Vagina (tissue), 2 donors: ENCODE measurements around the gene AP1S3. TPM values are rescaled to one million over a fixed set of nuclear protein-coding genes. Genes with fewer than 3 reads are reported as not detected.

Experiments
- DNase-seq, 2 donors: peaks; one replicate each; pipeline ENCODE4 v3.0.0-alpha.2; 2017; ENCODE audit errors: extremely low spot score in 2 of 2
- H3K27ac ChIP-seq: fragments of 200-600 bp; sonication (generic); one replicate; pipeline ENCODE4 v1.5.1; 2019
- H3K27me3 ChIP-seq: fragments of 200-600 bp; sonication (generic); one replicate; pipeline ENCODE4 v1.5.1; 2019
- H3K36me3 ChIP-seq, 2 donors: fragments of 200-600 bp; sonication (generic); one replicate each; pipeline ENCODE4 v1.5.1; 2017 to 2019
- H3K4me1 ChIP-seq: fragments of 200-600 bp; sonication (generic); one replicate; pipeline ENCODE4 v1.5.1; 2019
- H3K4me3 ChIP-seq, 2 donors: fragments of 200-600 bp; sonication (generic); 1 replicate in 1 of 2; 2 replicates in 1 of 2; pipeline ENCODE4 v1.5.1; 2016 to 2019
- H3K9me3 ChIP-seq: fragments of 200-600 bp; sonication (generic); one replicate; pipeline ENCODE4 v1.5.1; 2019
- CTCF ChIP-seq, 3 experiments: fragments of 450-650 bp in 2 of 3; fragments of 200-600 bp in 1 of 3; sonication (generic) in 1 of 3; IDR thresholded peaks; one replicate each; pipeline ENCODE4 v1.5.1; 2017 to 2019; ENCODE audit warnings: antibody characterized with exemption in 3 of 3, mild to moderate bottlenecking in 2 of 3, moderate library complexity in 2 of 3
- POLR2A ChIP-seq, 2 donors: fragments of 450-650 bp; IDR thresholded peaks; one replicate each; pipeline ENCODE4 v1.6.1; 2017; ENCODE audit warnings: antibody characterized with exemption in 2 of 2, mild to moderate bottlenecking in 2 of 2, moderate library complexity in 2 of 2
- POLR2AphosphoS5 ChIP-seq, 2 donors: sonication (generic); formaldehyde crosslinking; IDR thresholded peaks; one replicate each; pipeline ENCODE4 v1.9.0; 2017; ENCODE audit warnings: antibody characterized with exemption in 2 of 2, mild to moderate bottlenecking in 2 of 2, low read depth in 1 of 2; ENCODE audit not compliant: insufficient read depth in 1 of 2
- intact Hi-C: fragments of 100-400 bp; cut with DNase I; formaldehyde crosslinking; loops from one replicate; pipeline ENCODE4 v1.15.1; 2023
- total RNA-seq: library from RNA; depleted of rRNA; stranded (reverse); fragments of >200 nt; gene quantifications from one replicate; pipeline ENCODE4 v1.2.3, GENCODE V29; 2016

Gene AP1S3
- total RNA-seq, 1 donor from 2014 or later: 9.8 TPM

- Histone ChIP-seq H3K27ac (no peak overlapping the region), H3K9me3 (no peaks in the 10 kb centered on the region), H3K4me3 (no peak overlapping the region), H3K36me3 (no peaks in the 10 kb centered on the region), H3K4me1 (no peaks in the 10 kb centered on the region), H3K27me3 (no peaks in the 10 kb centered on the region)
- no peak for DNase-seq
- intact Hi-C loops: no loop called here
- TF ChIP-seq CTCF (IDR thresholded peaks at IDR 0.05): no peak
- TF ChIP-seq POLR2A (IDR thresholded peaks at IDR 0.05): no peak
- TF ChIP-seq POLR2AphosphoS5 (IDR thresholded peaks at IDR 0.05; ENCODE audit: insufficient read depth in 1 of 2, low read depth in 1 of 2): no peak
Observed at GRCh38 chr2:223772363-223772762, 65.0 kb downstream of the AP1S3 start.

GRCh38 chr2:223771475-223771874 is 65.9 kb downstream of the AP1S3 start:
- Histone ChIP-seq H3K9me3 (no peaks in the 10 kb centered on the region), H3K4me3 (no peak overlapping the region), H3K27ac (no peak overlapping the region), H3K27me3 (no peaks in the 10 kb centered on the region), H3K36me3 (no peaks in the 10 kb centered on the region), H3K4me1 (no peaks in the 10 kb centered on the region)
- intact Hi-C loops: no loop called here
- no peak for TF ChIP-seq CTCF (IDR thresholded peaks at IDR 0.05)
- no peak for TF ChIP-seq POLR2AphosphoS5 (IDR thresholded peaks at IDR 0.05; ENCODE audit: insufficient read depth in 1 of 2, low read depth in 1 of 2)
- TF ChIP-seq POLR2A (IDR thresholded peaks at IDR 0.05): no peak
- DNase-seq: no peak

- no peak overlapping the region for H3K4me3 ChIP-seq
- no peak for TF ChIP-seq POLR2A (IDR thresholded peaks at IDR 0.05)
- DNase-seq: no peak
- no peak overlapping the region for H3K27ac ChIP-seq
- no peaks in the 10 kb centered on the region for H3K36me3 ChIP-seq
- intact Hi-C loops: no loop called here
- H3K4me1 ChIP-seq: no peaks in the 10 kb centered on the region
- H3K9me3 ChIP-seq: no peaks in the 10 kb centered on the region
- H3K27me3 ChIP-seq: no peaks in the 10 kb centered on the region
Observed at GRCh38 chr2:223768179-223768578, 69.2 kb downstream of the AP1S3 start.

- Histone ChIP-seq H3K27me3 (no peaks in the 10 kb centered on the region), H3K36me3 (no peaks in the 10 kb centered on the region), H3K4me3 (no peak overlapping the region), H3K27ac (no peak overlapping the region), H3K4me1 (no peaks in the 10 kb centered on the region), H3K9me3 (no peaks in the 10 kb centered on the region)
- DNase-seq: no peak
- intact Hi-C loops: no loop called here
- TF ChIP-seq POLR2AphosphoS5 (IDR thresholded peaks at IDR 0.05; ENCODE audit: insufficient read depth in 1 of 2, low read depth in 1 of 2) (no peak), CTCF (IDR thresholded peaks at IDR 0.05) (no peak), POLR2A (IDR thresholded peaks at IDR 0.05) (no peak)
Observed at GRCh38 chr2:223767341-223767740, 70.0 kb downstream of the AP1S3 start.

- H3K4me1 ChIP-seq: no peaks in the 10 kb centered on the region
- no peak overlapping the region for H3K27ac ChIP-seq
- intact Hi-C loops: no loop called here
- no peaks in the 10 kb centered on the region for H3K36me3 ChIP-seq
- H3K9me3 ChIP-seq: no peaks in the 10 kb centered on the region
- TF ChIP-seq POLR2AphosphoS5 (IDR thresholded peaks at IDR 0.05; ENCODE audit: insufficient read depth in 1 of 2, low read depth in 1 of 2) (no peak), POLR2A (IDR thresholded peaks at IDR 0.05) (no peak), CTCF (IDR thresholded peaks at IDR 0.05) (no peak)
- DNase-seq: no peak
- H3K27me3 ChIP-seq: no peaks in the 10 kb centered on the region
- no peak overlapping the region for H3K4me3 ChIP-seq
Observed at GRCh38 chr2:223765221-223765785, 72.1 kb downstream of the AP1S3 start.
